ENCODE measurements around the gene TNK1. TPM values are rescaled to one million over a fixed set of nuclear protein-coding genes. Genes with fewer than 3 reads are reported as not detected.

The TNK1 gene
- total and polyA plus RNA-seq, 8 donors: 4.9 to 13.8 (median 6.6) TPM

DNA sequence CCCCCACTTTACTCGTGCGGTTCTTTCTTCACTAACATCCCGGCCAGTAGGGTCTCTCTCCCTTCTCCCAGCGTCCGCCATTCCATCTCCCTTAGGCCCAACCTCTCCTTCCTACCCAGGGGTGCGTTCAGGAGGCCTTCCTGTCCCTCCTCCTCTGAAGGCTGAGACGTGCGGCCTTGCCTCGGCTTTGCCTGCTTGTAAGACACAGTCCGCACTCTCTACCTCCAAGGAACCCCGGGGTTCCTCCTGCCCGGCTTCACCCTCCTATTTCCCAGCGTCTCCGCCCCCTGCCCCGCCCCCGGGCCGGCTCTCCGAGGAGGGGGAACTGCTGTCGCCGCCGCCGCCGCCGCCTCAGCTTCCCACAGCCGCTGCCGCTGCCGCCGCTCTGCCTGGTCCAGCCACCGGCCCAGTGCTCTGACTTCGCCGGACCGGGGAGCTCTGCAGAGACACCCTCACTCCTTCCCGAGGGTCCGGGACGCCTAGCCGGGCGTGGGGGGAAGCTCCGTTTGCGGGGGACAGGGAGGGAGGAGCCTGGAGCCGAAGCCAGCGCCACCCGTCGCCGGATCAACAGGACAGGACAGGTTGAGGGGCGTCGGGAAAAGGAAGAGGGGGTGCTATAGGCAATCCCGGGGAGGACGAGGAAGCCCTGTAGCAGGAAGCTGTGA is 57.2 kb downstream of the TNK1 start:
- intact Hi-C loops (cut with DNase I): loop anchor here in 2 of 3 donors (10.0 kb wide), 1 partner anchor 83 kb away; the partner anchor contains the start of genes KCTD11 (in 2 of the 2) and TMEM95 (in 2 of the 2)
- Histone ChIP-seq H3K27ac (peak overlapping the region in 1 of 4 donors; percentile 5), H3K27me3 (no peaks in the 10 kb centered on the region), H3K36me3 (no peaks in the 10 kb centered on the region), H3K9me3 (no peaks in the 10 kb centered on the region), H3K4me1 (peaks cover 5 to 18% (median 11%) of the 10 kb centered on the region in 3 donors), H3K4me3 (peak overlapping the region in 1 of 4 donors; percentile 22)
- TF ChIP-seq, protein P1, sequence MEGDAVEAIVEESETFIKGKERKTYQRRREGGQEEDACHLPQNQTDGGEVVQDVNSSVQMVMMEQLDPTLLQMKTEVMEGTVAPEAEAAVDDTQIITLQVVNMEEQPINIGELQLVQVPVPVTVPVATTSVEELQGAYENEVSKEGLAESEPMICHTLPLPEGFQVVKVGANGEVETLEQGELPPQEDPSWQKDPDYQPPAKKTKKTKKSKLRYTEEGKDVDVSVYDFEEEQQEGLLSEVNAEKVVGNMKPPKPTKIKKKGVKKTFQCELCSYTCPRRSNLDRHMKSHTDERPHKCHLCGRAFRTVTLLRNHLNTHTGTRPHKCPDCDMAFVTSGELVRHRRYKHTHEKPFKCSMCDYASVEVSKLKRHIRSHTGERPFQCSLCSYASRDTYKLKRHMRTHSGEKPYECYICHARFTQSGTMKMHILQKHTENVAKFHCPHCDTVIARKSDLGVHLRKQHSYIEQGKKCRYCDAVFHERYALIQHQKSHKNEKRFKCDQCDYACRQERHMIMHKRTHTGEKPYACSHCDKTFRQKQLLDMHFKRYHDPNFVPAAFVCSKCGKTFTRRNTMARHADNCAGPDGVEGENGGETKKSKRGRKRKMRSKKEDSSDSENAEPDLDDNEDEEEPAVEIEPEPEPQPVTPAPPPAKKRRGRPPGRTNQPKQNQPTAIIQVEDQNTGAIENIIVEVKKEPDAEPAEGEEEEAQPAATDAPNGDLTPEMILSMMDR (IDR thresholded peaks at IDR 0.05): no peak
- FAIRE-seq (no peak), DNase-seq (peak in 5 of 6 donors; percentile 31 to 73 (median 67)), ATAC-seq (no peak)
- WGBS, 2 donors: 70 to 74% methylated on average over 48 of the region's 48 CpGs

- no peak overlapping the region for H3K4me3 ChIP-seq
- FAIRE-seq (no peak), ATAC-seq (no peak), DNase-seq (no peak)
- TF ChIP-seq, protein P1 (IDR thresholded peaks at IDR 0.05): no peak
- H3K9me3 ChIP-seq: no peaks in the 10 kb centered on the region
- H3K36me3 ChIP-seq: no peaks in the 10 kb centered on the region
- peaks cover 5 to 18% (median 11%) of the 10 kb centered on the region in 3 donors for H3K4me1 ChIP-seq
- 64 to 76% methylated on average over 11 of the region's 11 CpGs for WGBS, 2 donors
- no peak overlapping the region for H3K27ac ChIP-seq
- intact Hi-C loops (cut with DNase I): loop anchor here in 2 of 3 donors (10.0 kb wide), 1 partner anchor 84 kb away; the partner anchor contains the start of genes KCTD11 (in 2 of the 2) and TMEM95 (in 2 of the 2)
- H3K27me3 ChIP-seq: no peaks in the 10 kb centered on the region
Measured at GRCh38 chr17:7438656-7439460, 58.0 kb downstream of the TNK1 start.

Other genes with a start within 250 kb of the TNK1 start
Only the 30 nearest of the 38 such genes appear.
- gene DLG4, start 161.3 kb upstream of the TNK1 start, total RNA-seq: 10 to 100 TPM in 1 of 6 donors, 1 to 10 TPM in 5; 2.8 to 11.3 (median 5.0) TPM
- 10 to 100 TPM; 16.1 to 19.8 TPM for gene DLG4, start 161.3 kb upstream of the TNK1 start, polyA plus RNA-seq
- 100 to 1,000 TPM; 447 to 715 (median 568) TPM for gene ACADVL, start 161.2 kb upstream of the TNK1 start, total RNA-seq
- gene ACADVL, start 161.2 kb upstream of the TNK1 start, polyA plus RNA-seq: 1,000 to 10,000 TPM; 2,446 to 3,251 TPM
- 10 to 100 TPM in 5 of 6 donors, 1 to 10 TPM in 1; 9.6 to 26.9 (median 13.7) TPM for gene DVL2, start 146.6 kb upstream of the TNK1 start, total RNA-seq
- 10 to 100 TPM; 17.6 to 26.4 TPM for gene DVL2, start 146.6 kb upstream of the TNK1 start, polyA plus RNA-seq
- gene PHF23, start 141.6 kb upstream of the TNK1 start, total RNA-seq: 10 to 100 TPM in 4 of 6 donors, 1 to 10 TPM in 2; 7.0 to 19.8 (median 11.4) TPM
- gene PHF23, start 141.6 kb upstream of the TNK1 start, polyA plus RNA-seq: 10 to 100 TPM; 11.4 to 23.3 TPM
- gene GABARAP, start 138.6 kb upstream of the TNK1 start, total RNA-seq: 100 to 1,000 TPM; 231 to 346 (median 294) TPM
- 100 to 1,000 TPM; 520 to 639 TPM for gene GABARAP, start 138.6 kb upstream of the TNK1 start, polyA plus RNA-seq
- 10 to 100 TPM; 42.0 to 75.2 (median 53.8) TPM for gene CTDNEP1, start 129.4 kb upstream of the TNK1 start, total RNA-seq
- 10 to 100 TPM; 47.4 to 67.9 TPM for gene CTDNEP1, start 129.4 kb upstream of the TNK1 start, polyA plus RNA-seq
- 10 to 100 TPM; 11.7 to 27.1 (median 19.5) TPM for gene ELP5, start 128.9 kb upstream of the TNK1 start, total RNA-seq
- gene ELP5, start 128.9 kb upstream of the TNK1 start, polyA plus RNA-seq: 10 to 100 TPM; 14.1 to 41.1 TPM
- 10 to 100 TPM; 49.1 to 89.7 (median 62.7) TPM for gene CLDN7, start 118.6 kb upstream of the TNK1 start, total RNA-seq
- gene CLDN7, start 118.6 kb upstream of the TNK1 start, polyA plus RNA-seq: 10 to 100 TPM; 55.7 to 69.1 TPM
- under 1 TPM; 0.16 to 0.95 (median 0.37) TPM for gene SLC2A4, start 99.4 kb upstream of the TNK1 start, total RNA-seq
- gene SLC2A4, start 99.4 kb upstream of the TNK1 start, polyA plus RNA-seq: 1 to 10 TPM; 1.0 to 1.8 TPM
- gene YBX2, start 86.5 kb upstream of the TNK1 start, total RNA-seq: under 1 TPM; 0.12 to 0.59 (median 0.29) TPM
- 1 to 10 TPM; 1.2 TPM for gene YBX2, start 86.5 kb upstream of the TNK1 start, polyA plus RNA-seq
- 100 to 1,000 TPM; 104 to 220 (median 187) TPM for gene EIF5A, start 73.5 kb upstream of the TNK1 start, total RNA-seq
- gene EIF5A, start 73.5 kb upstream of the TNK1 start, polyA plus RNA-seq: 100 to 1,000 TPM; 167 to 205 TPM
- 10 to 100 TPM; 22.1 to 33.5 (median 27.6) TPM for gene GPS2, start 65.7 kb upstream of the TNK1 start, total RNA-seq
- gene GPS2, start 65.7 kb upstream of the TNK1 start, polyA plus RNA-seq: 100 to 1,000 TPM in 1 of 2 donors, 10 to 100 TPM in 1; 68.9 to 101 TPM
- gene NEURL4, start 51.8 kb upstream of the TNK1 start, total RNA-seq: 10 to 100 TPM; 12.6 to 27.1 (median 15.4) TPM
- gene NEURL4, start 51.8 kb upstream of the TNK1 start, polyA plus RNA-seq: 10 to 100 TPM; 49.0 to 72.1 TPM
- 1 to 10 TPM; 1.6 to 5.6 (median 3.0) TPM for gene ACAP1, start 44.6 kb upstream of the TNK1 start, total RNA-seq
- gene ACAP1, start 44.6 kb upstream of the TNK1 start, polyA plus RNA-seq: 1 to 10 TPM; 2.9 to 4.4 TPM
- 1 to 10 TPM; 3.4 to 6.6 (median 4.3) TPM for gene KCTD11, start 28.9 kb upstream of the TNK1 start, total RNA-seq
- gene KCTD11, start 28.9 kb upstream of the TNK1 start, polyA plus RNA-seq: 1 to 10 TPM; 7.2 TPM
- not detected for gene TMEM95, start 25.9 kb upstream of the TNK1 start, total RNA-seq
- gene TMEM95, start 25.9 kb upstream of the TNK1 start, polyA plus RNA-seq: not detected
- gene PLSCR3, start 13.4 kb downstream of the TNK1 start, total RNA-seq: 10 to 100 TPM in 2 of 6 donors, 1 to 10 TPM in 4; 6.5 to 15.6 (median 9.0) TPM
- 10 to 100 TPM; 14.0 to 20.1 TPM for gene PLSCR3, start 13.4 kb downstream of the TNK1 start, polyA plus RNA-seq
- 10 to 100 TPM; 32.8 to 53.5 (median 43.1) TPM for gene TMEM256, start 23.0 kb downstream of the TNK1 start, total RNA-seq
- 100 to 1,000 TPM in 1 of 2 donors, 10 to 100 TPM in 1; 88.3 to 119 TPM for gene TMEM256, start 23.0 kb downstream of the TNK1 start, polyA plus RNA-seq
- gene NLGN2, start 26.8 kb downstream of the TNK1 start, total RNA-seq: 1 to 10 TPM; 2.9 to 8.4 (median 4.5) TPM
- 10 to 100 TPM in 1 of 2 donors, 1 to 10 TPM in 1; 7.4 to 13.7 TPM for gene NLGN2, start 26.8 kb downstream of the TNK1 start, polyA plus RNA-seq
- not detected for gene SPEM1, start 39.2 kb downstream of the TNK1 start, total RNA-seq
- not detected for gene SPEM1, start 39.2 kb downstream of the TNK1 start, polyA plus RNA-seq
- not detected for gene SPEM2, start 44.5 kb downstream of the TNK1 start, total RNA-seq
- gene SPEM2, start 44.5 kb downstream of the TNK1 start, polyA plus RNA-seq: not detected
- not detected for gene SPEM3, start 47.8 kb downstream of the TNK1 start, total RNA-seq
- gene SPEM3, start 47.8 kb downstream of the TNK1 start, polyA plus RNA-seq: not detected
- gene TMEM102, start 54.3 kb downstream of the TNK1 start, total RNA-seq: 1 to 10 TPM; 2.4 to 7.8 (median 3.6) TPM
- gene TMEM102, start 54.3 kb downstream of the TNK1 start, polyA plus RNA-seq: 1 to 10 TPM; 2.2 to 2.9 TPM
- 1 to 10 TPM in 1 of 6 donors, under 1 TPM in 5; 0.09 to 1.1 (median 0.31) TPM for gene FGF11, start 58.4 kb downstream of the TNK1 start, total RNA-seq
- gene FGF11, start 58.4 kb downstream of the TNK1 start, polyA plus RNA-seq: under 1 TPM; 0.61 to 0.65 TPM
- 10 to 100 TPM in 2 of 6 donors, 1 to 10 TPM in 4; 7.5 to 15.0 (median 8.7) TPM for gene CHRNB1, start 64.0 kb downstream of the TNK1 start, total RNA-seq
- gene CHRNB1, start 64.0 kb downstream of the TNK1 start, polyA plus RNA-seq: 10 to 100 TPM in 1 of 2 donors, 1 to 10 TPM in 1; 9.7 to 11.1 TPM
- gene ZBTB4, start 98.5 kb downstream of the TNK1 start, total RNA-seq: 10 to 100 TPM; 20.3 to 30.2 (median 22.2) TPM
- 10 to 100 TPM; 17.3 to 19.2 TPM for gene ZBTB4, start 98.5 kb downstream of the TNK1 start, polyA plus RNA-seq
- not detected for gene SLC35G6, start 100.4 kb downstream of the TNK1 start, total RNA-seq
- gene SLC35G6, start 100.4 kb downstream of the TNK1 start, polyA plus RNA-seq: under 1 TPM in 1 of 2 donors, not detected in 1; 0.08 TPM
- gene POLR2A, start 103.3 kb downstream of the TNK1 start, total RNA-seq: 10 to 100 TPM; 45.7 to 62.6 (median 53.8) TPM
- gene POLR2A, start 103.3 kb downstream of the TNK1 start, polyA plus RNA-seq: 10 to 100 TPM; 24.5 to 83.6 TPM
- gene TNFSF12, start 168.0 kb downstream of the TNK1 start, total RNA-seq: 10 to 100 TPM; 11.0 to 21.2 (median 12.7) TPM
- gene TNFSF12, start 168.0 kb downstream of the TNK1 start, polyA plus RNA-seq: 10 to 100 TPM; 24.2 to 27.7 TPM
- gene TNFSF13, start 177.7 kb downstream of the TNK1 start, total RNA-seq: 10 to 100 TPM; 10.5 to 31.2 (median 15.4) TPM
- gene TNFSF13, start 177.7 kb downstream of the TNK1 start, polyA plus RNA-seq: 10 to 100 TPM; 16.9 to 17.8 TPM